IMR-90 (cell line): ENCODE data around the gene NRP1.

Experiments used
- BHLHE40 ChIP-seq: fragments of 150-350 bp; IDR thresholded peaks from 2 replicates; pipeline ENCODE4 v1.6.1; 2016; ENCODE audit warnings: mild to moderate bottlenecking, low read depth, low read length
- CEBPB ChIP-seq: IDR thresholded peaks from 2 replicates; pipeline ENCODE4 v1.6.1; 2012; ENCODE audit warnings: low read depth, low read length, improper control_type of control experiment
- CHD1 ChIP-seq: IDR thresholded peaks from 2 replicates; pipeline ENCODE4 v1.6.1; 2012; ENCODE audit warnings: low read depth, low read length, improper control_type of control experiment
- MAZ ChIP-seq: IDR thresholded peaks from 2 replicates; pipeline ENCODE4 v1.6.1; 2012; ENCODE audit warnings: low read depth, mild to moderate bottlenecking, low read length, improper control_type of control experiment, moderate library complexity, borderline replicate concordance
- MXI1 ChIP-seq: IDR thresholded peaks from 2 replicates; pipeline ENCODE4 v1.6.1; 2012; ENCODE audit warnings: low read depth, mild to moderate bottlenecking, low read length, moderate library complexity, borderline replicate concordance
- NFE2L2 ChIP-seq: fragments of 150-350 bp; IDR thresholded peaks from 2 replicates; pipeline ENCODE4 v1.6.1; 2016; ENCODE audit warnings: low read depth, mild to moderate bottlenecking, low read length
- POLR2A ChIP-seq: IDR thresholded peaks from 2 replicates; pipeline ENCODE4 v1.6.1; 2012; ENCODE audit warnings: mild to moderate bottlenecking, low read depth, low read length
- RCOR1 ChIP-seq: IDR thresholded peaks from 2 replicates; pipeline ENCODE4 v1.6.1; 2012; ENCODE audit warnings: mild to moderate bottlenecking, low read length, improper control_type of control experiment; ENCODE audit not compliant: insufficient replicate concordance
- RFX5 ChIP-seq: IDR thresholded peaks from 2 replicates; pipeline ENCODE4 v1.8.0; 2012; ENCODE audit warnings: low read depth, mild to moderate bottlenecking, low read length, moderate library complexity
- SMC3 ChIP-seq: fragments of 150-350 bp; IDR thresholded peaks from 2 replicates; pipeline ENCODE4 v1.6.1; 2016; ENCODE audit warnings: low read depth, mild to moderate bottlenecking, antibody characterized with exemption, low read length, moderate library complexity
- TF ChIP-seq, protein P1 (sequence below): conservative IDR thresholded peaks from 2 replicates; pipeline ENCODE4 v1.5.1; 2012; ENCODE audit warnings: mild to moderate bottlenecking, low read depth, low read length, improper control_type of control experiment
- TF ChIP-seq, protein P2 (sequence below): fragments of 150-350 bp; IDR thresholded peaks from 2 replicates; pipeline ENCODE4 v1.6.1; 2016; ENCODE audit warnings: low read depth, mild to moderate bottlenecking, low read length, moderate library complexity, borderline replicate concordance
- TF ChIP-seq, protein P3 (sequence below): fragments of 150-350 bp; IDR thresholded peaks from 2 replicates; pipeline ENCODE4 v1.6.1; 2017; ENCODE audit warnings: mild to moderate bottlenecking, antibody characterized with exemption, low read length, low read depth

DNA sequence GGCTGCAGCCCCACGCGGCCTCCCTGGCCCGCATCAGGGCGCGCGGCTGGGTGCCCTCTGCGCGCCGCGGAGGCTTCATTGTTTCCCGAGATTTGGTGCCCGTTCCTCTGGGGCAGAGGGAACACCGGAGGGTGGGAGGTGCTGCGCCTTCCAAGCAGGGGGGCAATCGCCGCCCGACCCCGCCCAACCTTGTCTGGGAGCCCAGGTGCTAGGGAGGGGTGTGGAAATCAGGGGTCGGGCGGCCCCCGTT is 1.0 kb upstream of the NRP1 start:
- TF ChIP-seq, protein P1, sequence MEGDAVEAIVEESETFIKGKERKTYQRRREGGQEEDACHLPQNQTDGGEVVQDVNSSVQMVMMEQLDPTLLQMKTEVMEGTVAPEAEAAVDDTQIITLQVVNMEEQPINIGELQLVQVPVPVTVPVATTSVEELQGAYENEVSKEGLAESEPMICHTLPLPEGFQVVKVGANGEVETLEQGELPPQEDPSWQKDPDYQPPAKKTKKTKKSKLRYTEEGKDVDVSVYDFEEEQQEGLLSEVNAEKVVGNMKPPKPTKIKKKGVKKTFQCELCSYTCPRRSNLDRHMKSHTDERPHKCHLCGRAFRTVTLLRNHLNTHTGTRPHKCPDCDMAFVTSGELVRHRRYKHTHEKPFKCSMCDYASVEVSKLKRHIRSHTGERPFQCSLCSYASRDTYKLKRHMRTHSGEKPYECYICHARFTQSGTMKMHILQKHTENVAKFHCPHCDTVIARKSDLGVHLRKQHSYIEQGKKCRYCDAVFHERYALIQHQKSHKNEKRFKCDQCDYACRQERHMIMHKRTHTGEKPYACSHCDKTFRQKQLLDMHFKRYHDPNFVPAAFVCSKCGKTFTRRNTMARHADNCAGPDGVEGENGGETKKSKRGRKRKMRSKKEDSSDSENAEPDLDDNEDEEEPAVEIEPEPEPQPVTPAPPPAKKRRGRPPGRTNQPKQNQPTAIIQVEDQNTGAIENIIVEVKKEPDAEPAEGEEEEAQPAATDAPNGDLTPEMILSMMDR: no peak
- TF ChIP-seq CEBPB: no peak
- TF ChIP-seq MXI1: peak; percentile 15; the same call in 1 of the 2 replicates
- TF ChIP-seq, protein P2, sequence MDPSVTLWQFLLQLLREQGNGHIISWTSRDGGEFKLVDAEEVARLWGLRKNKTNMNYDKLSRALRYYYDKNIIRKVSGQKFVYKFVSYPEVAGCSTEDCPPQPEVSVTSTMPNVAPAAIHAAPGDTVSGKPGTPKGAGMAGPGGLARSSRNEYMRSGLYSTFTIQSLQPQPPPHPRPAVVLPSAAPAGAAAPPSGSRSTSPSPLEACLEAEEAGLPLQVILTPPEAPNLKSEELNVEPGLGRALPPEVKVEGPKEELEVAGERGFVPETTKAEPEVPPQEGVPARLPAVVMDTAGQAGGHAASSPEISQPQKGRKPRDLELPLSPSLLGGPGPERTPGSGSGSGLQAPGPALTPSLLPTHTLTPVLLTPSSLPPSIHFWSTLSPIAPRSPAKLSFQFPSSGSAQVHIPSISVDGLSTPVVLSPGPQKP: no peak
- no peak for TF ChIP-seq POLR2A
- no peak for TF ChIP-seq SMC3
- TF ChIP-seq, protein P3, sequence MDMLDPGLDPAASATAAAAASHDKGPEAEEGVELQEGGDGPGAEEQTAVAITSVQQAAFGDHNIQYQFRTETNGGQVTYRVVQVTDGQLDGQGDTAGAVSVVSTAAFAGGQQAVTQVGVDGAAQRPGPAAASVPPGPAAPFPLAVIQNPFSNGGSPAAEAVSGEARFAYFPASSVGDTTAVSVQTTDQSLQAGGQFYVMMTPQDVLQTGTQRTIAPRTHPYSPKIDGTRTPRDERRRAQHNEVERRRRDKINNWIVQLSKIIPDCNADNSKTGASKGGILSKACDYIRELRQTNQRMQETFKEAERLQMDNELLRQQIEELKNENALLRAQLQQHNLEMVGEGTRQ: no peak
- no peak for TF ChIP-seq BHLHE40
- no peak for TF ChIP-seq RFX5
- no peak for TF ChIP-seq CHD1
- no peak for TF ChIP-seq MAZ
- no peak for TF ChIP-seq RCOR1
- no peak for TF ChIP-seq NFE2L2
